A549 (cell line): ENCODE data around the gene NTS.

Source experiments
- CBX8 ChIP-seq: fragments of 200-600 bp; sonication (generic); IDR thresholded peaks from 2 replicates; pipeline ENCODE4 v1.6.1; 2016
- CEBPB ChIP-seq, 2 experiments: fragments of >200 bp in 1 of 2; sonication (Bioruptor Twin) in 1 of 2; formaldehyde crosslinking in 1 of 2; IDR thresholded peaks; 2 replicates each; pipeline ENCODE4 v1.6.1; 2012 to 2016
- EP300 ChIP-seq, 2 experiments: fragments of >200 bp; sonication (Bioruptor Twin); formaldehyde crosslinking; IDR thresholded peaks; 2 replicates in 1 of 2; 3 replicates in 1 of 2; pipeline ENCODE4 v1.6.1; 2016 to 2017
- MYC ChIP-seq: IDR thresholded peaks from 2 replicates; pipeline ENCODE4 v1.6.1; 2012; ENCODE audit warnings: mild to moderate bottlenecking, inconsistent platforms, low read length, improper control_type of control experiment, borderline replicate concordance
- POLR2A ChIP-seq: IDR thresholded peaks from 2 replicates; pipeline ENCODE4 v1.6.1; 2012; ENCODE audit warnings: mild to moderate bottlenecking, low read length
- POLR2AphosphoS2 ChIP-seq: conservative IDR thresholded peaks from 2 replicates; pipeline ENCODE4 v1.6.1; 2012; ENCODE audit warnings: low read length, improper control_type of control experiment, inconsistent platforms
- SMC3 ChIP-seq: fragments of >200 bp; sonication (Bioruptor Twin); formaldehyde crosslinking; IDR thresholded peaks from 3 replicates; pipeline ENCODE4 v1.6.1; 2018; ENCODE audit warnings: inconsistent platforms
- ZFP36 ChIP-seq: fragments of 450-650 bp; IDR thresholded peaks from 2 replicates; pipeline ENCODE4 v1.6.1; 2014; ENCODE audit warnings: borderline replicate concordance; ENCODE audit not compliant: partially characterized antibody
- TF ChIP-seq, protein P1 (sequence below): IDR thresholded peaks from 2 replicates; pipeline ENCODE4 v1.6.1; 2012
- TF ChIP-seq, protein P2 (sequence below): fragments of 200-600 bp; sonication (generic); IDR thresholded peaks from 2 replicates; pipeline ENCODE4 v1.6.1; 2016; ENCODE audit warnings: antibody characterized with exemption, mild to moderate bottlenecking, moderate library complexity
- TF ChIP-seq, protein P3 (sequence below): fragments of >200 bp; sonication (Bioruptor Twin); formaldehyde crosslinking; IDR thresholded peaks from 3 replicates; pipeline ENCODE4 v1.5.1; 2016
- TF ChIP-seq, protein P4 (sequence below): IDR thresholded peaks from 2 replicates; pipeline ENCODE4 v1.6.1; 2012; ENCODE audit warnings: low read depth, borderline replicate concordance

DNA sequence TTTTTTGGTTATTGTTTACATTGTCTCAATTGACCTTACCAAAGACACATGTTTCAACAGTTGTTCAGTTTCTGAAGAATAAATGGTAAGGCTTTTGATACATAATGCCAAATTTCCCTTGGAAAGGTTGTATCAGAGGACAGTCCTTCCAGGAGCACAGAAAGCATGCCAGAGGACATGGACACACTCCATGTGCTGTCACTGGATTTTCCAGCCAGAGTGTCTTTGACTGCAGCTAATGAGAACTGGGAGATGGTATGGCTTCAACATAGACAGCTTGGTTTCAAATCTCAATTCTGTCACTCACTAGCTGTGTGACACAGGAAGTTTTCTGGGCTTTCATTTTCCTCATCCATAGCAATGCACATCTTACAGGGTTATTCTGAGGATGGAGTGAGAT, 20.6 kb downstream of the NTS start:
- TF ChIP-seq POLR2AphosphoS2 (no peak), CBX8 (no peak), EP300 (IDR thresholded peaks at IDR 0.05) (no peak), POLR2A (no peak), SMC3 (no peak), MYC (no peak), ZFP36 (no peak), CEBPB (IDR thresholded peaks at IDR 0.05) (no peak)
- TF ChIP-seq, protein P1, sequence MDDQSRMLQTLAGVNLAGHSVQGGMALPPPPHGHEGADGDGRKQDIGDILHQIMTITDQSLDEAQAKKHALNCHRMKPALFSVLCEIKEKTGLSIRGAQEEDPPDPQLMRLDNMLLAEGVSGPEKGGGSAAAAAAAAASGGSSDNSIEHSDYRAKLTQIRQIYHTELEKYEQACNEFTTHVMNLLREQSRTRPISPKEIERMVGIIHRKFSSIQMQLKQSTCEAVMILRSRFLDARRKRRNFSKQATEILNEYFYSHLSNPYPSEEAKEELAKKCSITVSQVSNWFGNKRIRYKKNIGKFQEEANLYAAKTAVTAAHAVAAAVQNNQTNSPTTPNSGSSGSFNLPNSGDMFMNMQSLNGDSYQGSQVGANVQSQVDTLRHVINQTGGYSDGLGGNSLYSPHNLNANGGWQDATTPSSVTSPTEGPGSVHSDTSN = no peak
- TF ChIP-seq, protein P2, sequence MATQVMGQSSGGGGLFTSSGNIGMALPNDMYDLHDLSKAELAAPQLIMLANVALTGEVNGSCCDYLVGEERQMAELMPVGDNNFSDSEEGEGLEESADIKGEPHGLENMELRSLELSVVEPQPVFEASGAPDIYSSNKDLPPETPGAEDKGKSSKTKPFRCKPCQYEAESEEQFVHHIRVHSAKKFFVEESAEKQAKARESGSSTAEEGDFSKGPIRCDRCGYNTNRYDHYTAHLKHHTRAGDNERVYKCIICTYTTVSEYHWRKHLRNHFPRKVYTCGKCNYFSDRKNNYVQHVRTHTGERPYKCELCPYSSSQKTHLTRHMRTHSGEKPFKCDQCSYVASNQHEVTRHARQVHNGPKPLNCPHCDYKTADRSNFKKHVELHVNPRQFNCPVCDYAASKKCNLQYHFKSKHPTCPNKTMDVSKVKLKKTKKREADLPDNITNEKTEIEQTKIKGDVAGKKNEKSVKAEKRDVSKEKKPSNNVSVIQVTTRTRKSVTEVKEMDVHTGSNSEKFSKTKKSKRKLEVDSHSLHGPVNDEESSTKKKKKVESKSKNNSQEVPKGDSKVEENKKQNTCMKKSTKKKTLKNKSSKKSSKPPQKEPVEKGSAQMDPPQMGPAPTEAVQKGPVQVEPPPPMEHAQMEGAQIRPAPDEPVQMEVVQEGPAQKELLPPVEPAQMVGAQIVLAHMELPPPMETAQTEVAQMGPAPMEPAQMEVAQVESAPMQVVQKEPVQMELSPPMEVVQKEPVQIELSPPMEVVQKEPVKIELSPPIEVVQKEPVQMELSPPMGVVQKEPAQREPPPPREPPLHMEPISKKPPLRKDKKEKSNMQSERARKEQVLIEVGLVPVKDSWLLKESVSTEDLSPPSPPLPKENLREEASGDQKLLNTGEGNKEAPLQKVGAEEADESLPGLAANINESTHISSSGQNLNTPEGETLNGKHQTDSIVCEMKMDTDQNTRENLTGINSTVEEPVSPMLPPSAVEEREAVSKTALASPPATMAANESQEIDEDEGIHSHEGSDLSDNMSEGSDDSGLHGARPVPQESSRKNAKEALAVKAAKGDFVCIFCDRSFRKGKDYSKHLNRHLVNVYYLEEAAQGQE = no peak
- TF ChIP-seq, protein P3, sequence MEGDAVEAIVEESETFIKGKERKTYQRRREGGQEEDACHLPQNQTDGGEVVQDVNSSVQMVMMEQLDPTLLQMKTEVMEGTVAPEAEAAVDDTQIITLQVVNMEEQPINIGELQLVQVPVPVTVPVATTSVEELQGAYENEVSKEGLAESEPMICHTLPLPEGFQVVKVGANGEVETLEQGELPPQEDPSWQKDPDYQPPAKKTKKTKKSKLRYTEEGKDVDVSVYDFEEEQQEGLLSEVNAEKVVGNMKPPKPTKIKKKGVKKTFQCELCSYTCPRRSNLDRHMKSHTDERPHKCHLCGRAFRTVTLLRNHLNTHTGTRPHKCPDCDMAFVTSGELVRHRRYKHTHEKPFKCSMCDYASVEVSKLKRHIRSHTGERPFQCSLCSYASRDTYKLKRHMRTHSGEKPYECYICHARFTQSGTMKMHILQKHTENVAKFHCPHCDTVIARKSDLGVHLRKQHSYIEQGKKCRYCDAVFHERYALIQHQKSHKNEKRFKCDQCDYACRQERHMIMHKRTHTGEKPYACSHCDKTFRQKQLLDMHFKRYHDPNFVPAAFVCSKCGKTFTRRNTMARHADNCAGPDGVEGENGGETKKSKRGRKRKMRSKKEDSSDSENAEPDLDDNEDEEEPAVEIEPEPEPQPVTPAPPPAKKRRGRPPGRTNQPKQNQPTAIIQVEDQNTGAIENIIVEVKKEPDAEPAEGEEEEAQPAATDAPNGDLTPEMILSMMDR = no peak
- TF ChIP-seq, protein P4, sequence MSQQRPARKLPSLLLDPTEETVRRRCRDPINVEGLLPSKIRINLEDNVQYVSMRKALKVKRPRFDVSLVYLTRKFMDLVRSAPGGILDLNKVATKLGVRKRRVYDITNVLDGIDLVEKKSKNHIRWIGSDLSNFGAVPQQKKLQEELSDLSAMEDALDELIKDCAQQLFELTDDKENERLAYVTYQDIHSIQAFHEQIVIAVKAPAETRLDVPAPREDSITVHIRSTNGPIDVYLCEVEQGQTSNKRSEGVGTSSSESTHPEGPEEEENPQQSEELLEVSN = no peak
